ENCODE measurements around the gene SLC15A5. TPM values are rescaled to one million over a fixed set of nuclear protein-coding genes. Genes with fewer than 3 reads are reported as not detected.

The SLC15A5 gene
- total RNA-seq, 1 donor from 2014 or later: not detected

- no peak for DNase-seq
These were observed 101.6 kb downstream of the SLC15A5 start for GRCh38 chr12:16175840-16176239.

DNA sequence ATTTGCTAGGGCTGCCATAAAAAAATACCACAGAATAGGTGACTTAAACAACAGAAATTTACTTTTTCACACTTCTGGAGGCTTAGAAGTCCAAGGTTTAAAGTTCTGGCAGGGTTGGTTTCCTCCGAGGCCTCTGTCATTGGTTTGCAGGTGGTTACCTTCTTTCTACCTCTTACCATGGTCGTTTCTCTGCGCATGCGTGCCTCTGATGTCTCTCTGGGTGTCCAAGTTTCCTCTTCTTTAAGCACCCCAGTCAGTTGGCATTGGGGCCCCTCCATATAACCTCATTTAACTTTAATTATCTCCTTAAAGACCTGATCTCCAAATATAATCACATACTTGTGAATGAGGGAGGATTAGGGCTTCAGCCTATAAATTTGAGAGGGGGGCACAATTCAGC, 103.2 kb downstream of the SLC15A5 start:
- DNase-seq: no peak

DNA sequence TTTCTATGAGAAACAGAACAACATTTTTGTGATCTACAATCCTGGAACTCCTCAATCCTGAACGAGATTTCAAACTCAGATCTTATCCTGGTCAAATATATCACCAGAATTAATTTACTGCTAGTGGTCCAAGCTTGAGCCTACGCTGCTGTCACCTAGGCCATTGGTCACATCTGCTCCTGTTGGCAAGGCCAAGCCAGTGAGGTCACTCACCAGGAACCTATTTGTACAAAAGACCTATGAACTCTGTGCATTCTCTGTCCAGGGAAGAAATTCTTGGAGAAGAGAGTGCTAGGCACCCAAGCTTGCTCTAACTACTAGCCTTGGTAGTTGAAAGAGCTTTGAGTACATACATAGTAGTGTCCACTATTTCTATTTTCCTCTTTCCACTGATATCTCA, 106.1 kb downstream of the SLC15A5 start:
- no peak for DNase-seq

GRCh38 chr12:16168078-16168477, 109.4 kb downstream of the SLC15A5 start:
- no peak for DNase-seq

DNA sequence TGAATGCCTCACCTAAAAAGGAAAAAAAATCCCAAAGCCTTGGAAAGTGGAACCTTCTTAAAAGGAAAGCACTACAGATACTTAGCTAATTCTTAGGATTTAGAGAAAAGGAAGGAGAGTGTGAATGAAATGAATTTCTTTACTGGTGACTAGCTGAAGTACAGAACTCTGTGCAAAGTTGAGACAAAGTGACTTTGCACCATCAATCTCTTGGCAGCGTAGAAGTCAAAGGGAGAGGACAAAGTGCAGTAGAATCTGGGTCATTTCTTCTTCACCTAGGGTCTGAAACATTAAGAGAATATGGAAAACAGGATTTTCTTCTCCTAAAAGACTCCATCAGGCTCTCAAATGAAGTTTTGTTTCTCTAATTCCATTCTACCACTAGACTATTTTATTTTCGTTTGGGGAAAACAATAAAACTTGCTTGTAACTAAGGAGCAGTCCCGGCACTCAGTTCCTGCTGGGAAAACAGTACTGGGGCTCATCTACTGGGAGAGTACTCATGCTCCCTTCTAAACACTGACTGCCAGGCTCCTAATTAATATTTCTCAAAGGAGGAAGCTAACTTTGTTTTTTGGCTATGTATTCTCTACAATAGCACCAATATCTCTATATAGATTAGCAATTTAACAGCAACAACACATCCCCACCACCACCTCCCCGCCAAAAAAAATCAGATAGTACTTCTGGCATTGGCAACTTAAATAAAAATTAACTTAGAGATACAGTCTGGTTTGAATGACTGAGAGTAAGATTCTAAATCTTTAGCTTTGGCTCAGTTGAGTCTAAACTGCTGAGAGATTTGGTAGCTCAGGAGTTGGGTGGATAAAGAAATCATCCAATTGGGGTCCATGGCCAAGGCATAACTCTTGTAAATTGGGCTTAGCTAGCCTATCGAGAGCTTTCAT, 110.7 kb downstream of the SLC15A5 start:
- DNase-seq: no peak

DNA sequence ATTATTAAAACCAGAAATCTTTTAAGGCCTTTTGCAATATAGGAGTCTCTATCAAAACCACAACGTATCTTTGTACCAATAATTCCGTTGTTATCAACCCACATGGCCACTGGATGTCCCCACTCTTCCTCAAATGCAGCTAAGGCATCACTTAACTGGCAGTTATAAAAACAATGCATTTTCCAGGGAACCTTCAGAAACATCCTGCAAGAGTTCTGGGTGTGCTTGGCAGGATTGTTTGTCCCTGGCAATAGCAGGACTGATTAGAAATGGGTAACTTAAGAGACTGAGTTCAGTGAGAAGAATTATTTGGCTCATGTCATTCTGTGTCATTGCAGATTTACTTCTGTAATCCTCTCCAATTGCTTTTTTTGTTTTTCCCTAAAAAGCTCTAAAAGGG, 112.0 kb downstream of the SLC15A5 start:
- peak; percentile 60 for DNase-seq

DNA sequence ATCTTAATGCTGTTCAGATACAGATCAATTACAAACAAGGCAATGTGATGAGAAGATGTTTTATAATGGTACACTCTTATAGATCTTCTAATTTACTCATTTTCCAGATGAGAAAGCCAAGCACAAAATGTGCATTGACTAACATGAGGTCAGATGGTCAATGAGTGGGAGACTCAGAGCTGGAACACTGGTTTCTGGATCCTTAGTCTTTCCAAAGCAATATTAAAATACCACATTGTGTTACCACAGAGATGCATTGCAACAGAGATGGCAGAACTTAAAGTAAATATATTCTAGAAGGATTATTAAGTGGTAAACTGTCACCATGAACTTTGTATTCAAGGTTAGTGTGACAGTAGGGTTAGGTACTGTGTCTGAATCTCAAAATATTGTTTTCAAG, 113.6 kb downstream of the SLC15A5 start:
- DNase-seq: no peak

GRCh38 chr12:16163146-16163545, 114.3 kb downstream of the SLC15A5 start:
- no peak for DNase-seq

DNA sequence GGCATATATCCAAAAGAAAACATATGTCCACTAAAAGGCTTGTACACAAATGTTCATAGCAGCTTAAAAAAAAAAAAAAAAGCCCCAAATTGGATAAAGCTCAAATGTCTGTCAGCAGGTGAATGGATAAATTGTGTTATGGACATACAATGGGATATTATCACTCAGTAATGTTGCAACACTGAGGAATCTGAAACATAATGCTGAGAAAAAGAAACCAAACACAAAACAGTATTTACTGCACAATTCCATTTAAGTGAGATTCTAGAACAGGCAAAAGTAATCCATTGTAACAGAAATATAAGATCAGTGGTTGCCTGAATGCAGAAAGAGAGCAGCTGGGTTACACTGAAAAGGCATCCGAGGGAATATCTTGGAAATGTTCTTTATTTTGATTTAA, 117.9 kb downstream of the SLC15A5 start:
- DNase-seq: no peak

DNA sequence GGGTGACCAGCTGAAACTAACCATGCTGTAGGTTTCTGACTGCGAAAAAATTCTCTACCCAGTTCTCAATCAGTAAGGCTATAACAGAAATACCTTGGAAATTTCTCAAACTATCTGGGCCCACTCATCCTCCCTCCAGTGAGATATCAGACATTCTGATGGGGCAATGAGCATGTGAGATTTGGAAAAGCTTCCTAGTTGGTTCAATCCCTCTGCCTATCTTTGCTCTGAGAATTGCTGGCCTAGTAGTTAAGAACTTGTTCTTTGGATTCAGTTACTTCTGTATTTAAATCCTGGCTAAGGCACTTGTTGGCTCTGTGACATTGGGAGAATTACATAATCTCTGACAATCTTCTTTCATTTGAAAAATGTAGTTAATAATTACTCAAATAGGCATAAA, 119.4 kb downstream of the SLC15A5 start:
- DNase-seq: no peak

GRCh38 chr12:16155938-16156337, 121.5 kb downstream of the SLC15A5 start:
- DNase-seq: no peak

DNA sequence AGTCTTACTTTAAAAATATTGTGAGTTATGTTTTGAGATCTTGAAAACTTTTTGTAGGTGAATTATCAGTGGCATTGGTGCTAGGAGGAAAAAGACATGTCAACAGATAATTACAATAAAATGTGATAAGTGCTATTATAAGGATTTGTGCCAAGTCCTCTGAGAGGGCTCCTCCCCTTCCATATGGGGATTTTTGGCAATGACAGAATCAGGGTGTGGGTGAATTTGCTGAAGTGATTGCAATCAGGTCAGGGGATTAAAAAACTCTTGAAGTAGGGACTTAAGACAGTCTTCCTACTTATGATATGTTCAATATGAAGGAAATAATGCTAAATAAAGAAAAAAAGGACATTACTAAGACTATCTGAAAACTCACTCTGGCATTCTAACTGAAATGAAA, 122.5 kb downstream of the SLC15A5 start:
- DNase-seq: no peak

- no peak for DNase-seq
These were observed 124.4 kb downstream of the SLC15A5 start for GRCh38 chr12:16152885-16153673.

GRCh38 chr12:16150276-16150675, 127.2 kb downstream of the SLC15A5 start:
- no peak for DNase-seq

- DNase-seq: no peak
These were observed 128.5 kb downstream of the SLC15A5 start for GRCh38 chr12:16148938-16149337.

Other genes starting within 250 kb of the SLC15A5 start
- 5.6 TPM for gene MGST1, start 70.0 kb upstream of the SLC15A5 start, total RNA-seq